Measurements from ENCODE around the gene RPTOR. TPM values are rescaled to one million over a fixed set of nuclear protein-coding genes. Genes with fewer than 3 reads are reported as not detected.

The RPTOR gene
- total and polyA plus RNA-seq, 10 of the 15 experiments (the other 5 are each of a cell fraction or from before 2014, with no cell fraction given): 0.18 to 32.1 (median 7.8) TPM

DNA sequence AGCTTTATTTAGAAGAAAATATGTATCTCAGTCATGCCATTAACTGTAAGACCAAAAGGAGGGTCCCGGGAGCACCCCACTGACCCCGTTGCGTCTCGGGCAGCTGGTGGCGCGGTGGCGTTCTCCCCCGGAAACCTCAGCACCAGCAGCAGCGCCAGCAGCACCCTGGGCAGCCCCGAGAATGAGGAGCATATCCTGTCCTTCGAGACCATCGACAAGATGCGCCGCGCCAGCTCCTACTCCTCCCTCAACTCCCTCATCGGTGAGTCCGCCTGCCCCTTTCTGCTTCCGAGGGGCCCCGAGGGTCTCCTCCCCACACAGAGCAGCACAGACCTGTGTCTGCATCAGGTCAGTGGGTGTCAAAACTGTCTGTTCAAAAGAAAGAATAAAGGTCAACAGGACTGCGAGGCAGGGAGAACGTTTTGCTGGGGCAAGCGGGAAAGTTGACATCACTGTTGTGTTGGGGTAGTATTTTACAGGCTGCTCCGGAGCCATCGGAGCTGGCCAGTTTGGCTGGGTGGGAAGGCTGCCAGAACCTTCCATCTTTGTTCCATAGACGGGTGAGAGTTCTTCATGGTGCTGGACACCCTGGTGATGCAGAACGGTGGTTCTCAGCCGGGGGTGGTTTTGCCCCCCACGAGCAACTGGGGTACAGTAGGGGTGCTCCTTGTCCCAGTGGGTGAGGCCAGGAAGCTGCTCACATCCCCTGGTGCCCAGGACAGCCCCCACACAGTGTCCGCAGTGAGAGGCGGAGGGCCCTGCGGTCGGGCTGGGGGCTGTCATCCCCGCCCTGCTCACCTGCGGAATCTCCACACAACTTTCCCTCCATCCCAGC is 349.2 kb downstream of the RPTOR start:
- CTCF ChIA-PET: interaction anchor here (1.1 kb wide), 1 partner anchor 102 kb away, joined by 3 read pairs; no protein-coding TSS in a partner anchor
- H3K4me3 ChIP-seq: no peak overlapping the region
- SMC1A ChIA-PET (ENCODE audit: uncharacterized antibody, unreplicated experiment): interaction anchor here (1.6 kb wide), 1 partner anchor 16 kb away, joined by 5 read pairs; no protein-coding TSS in a partner anchor
- no peak overlapping the region for H3K9ac ChIP-seq (ENCODE audit: control insufficient read depth, insufficient read depth, low read length)
- peaks cover 13 to 22% of the 10 kb centered on the region in 2 experiments for H3K36me3 ChIP-seq (ENCODE audit: control insufficient read depth in 2 of 2, insufficient read depth in 2 of 2, low read length in 1 of 2)
- no peaks in the 10 kb centered on the region for H3K79me2 ChIP-seq (ENCODE audit: control insufficient read depth, insufficient read depth, low read length)
- no peak for TF ChIP-seq SIN3A (IDR thresholded peaks at IDR 0.05; ENCODE audit: low read depth, low read length)
- no peak for TF ChIP-seq IRF4 (IDR thresholded peaks at IDR 0.05; ENCODE audit: low read depth, low read length)
- no peak for TF ChIP-seq MEF2A (IDR thresholded peaks at IDR 0.05; ENCODE audit: insufficient read depth, low read depth, low read length)
- no peak for TF ChIP-seq ATF7 (IDR thresholded peaks at IDR 0.05; ENCODE audit: low read depth)
- TF ChIP-seq CTCF (IDR thresholded peaks at IDR 0.05 in 2 of 3, conservative IDR thresholded peaks at IDR 0.05 in 1 of 3; ENCODE audit: control insufficient read depth in 2 of 3, extremely low read depth in 1 of 3, insufficient read depth in 1 of 3, low read depth in 3 of 3, low read length in 3 of 3): no peak
- no peak for TF ChIP-seq ZBED1 (IDR thresholded peaks at IDR 0.05; ENCODE audit: borderline replicate concordance)
- TF ChIP-seq SMAD1 (IDR thresholded peaks at IDR 0.05; ENCODE audit: low read depth, partially characterized antibody): no peak
- TF ChIP-seq YBX1 (IDR thresholded peaks at IDR 0.05): no peak
- TF ChIP-seq SREBF2 (IDR thresholded peaks at IDR 0.05; ENCODE audit: low read length): no peak
- no peak for TF ChIP-seq EP300 (IDR thresholded peaks at IDR 0.05; ENCODE audit: borderline replicate concordance in 1 of 2, control insufficient read depth in 1 of 2, low read depth in 2 of 2, low read length in 2 of 2)
- TF ChIP-seq SIX5 (IDR thresholded peaks at IDR 0.05; ENCODE audit: low read depth, low read length, severe bottlenecking): no peak
- no peak for TF ChIP-seq ZNF24 (IDR thresholded peaks at IDR 0.05)
- no peak for TF ChIP-seq BACH1 (IDR thresholded peaks at IDR 0.05; ENCODE audit: borderline replicate concordance)
- H3K27me3 ChIP-seq (replicated peaks in 1 of 2; ENCODE audit: control insufficient read depth in 2 of 2, insufficient read depth in 2 of 2, low read length in 1 of 2): no peaks in the 10 kb centered on the region
- H3K27ac ChIP-seq (ENCODE audit: control insufficient read depth, insufficient read depth): no peak overlapping the region
- in situ Hi-C loops (cut with MboI) (no loop called here), intact Hi-C loops (cut with micrococcal nuclease; ENCODE audit: unreplicated experiment) (loop anchor here (5.0 kb wide), 1 partner anchor 157 kb away; no protein-coding TSS in a partner anchor)
- no peak overlapping the region for H3K4me2 ChIP-seq (ENCODE audit: control insufficient read depth, insufficient read depth)
- DNase-seq (ENCODE audit: low read depth, low spot score) (no peak), FAIRE-seq (no peak), ATAC-seq (no peak)
- BruUV-seq (replicated peaks): no TSS peak
- RAD21 ChIA-PET (ENCODE audit: unreplicated experiment): no interaction called here
- H3K4me1 ChIP-seq (ENCODE audit: control insufficient read depth, insufficient read depth, low read length): peaks cover 30% of the 10 kb centered on the region
- H2AFZ ChIP-seq (ENCODE audit: control insufficient read depth, low read depth, low read length): no peak overlapping the region
- no peaks in the 10 kb centered on the region for H4K20me1 ChIP-seq (ENCODE audit: control insufficient read depth, insufficient read depth)
- 97% methylated on average over 34 of the region's 34 CpGs for WGBS (ENCODE audit: insufficient coverage, insufficient replicate concordance, low lambda C conversion rate, missing lambda C conversion rate)
- POLR2A ChIA-PET: no interaction called here
- H3K9me3 ChIP-seq (replicated peaks; ENCODE audit: control insufficient read depth, insufficient read depth, low read length): no peaks in the 10 kb centered on the region
